ENCODE data around the gene CACNA1A.
"Not testable (repeated sequence)": the region's sequence is repeated elsewhere in the genome, so short reads cannot be mapped to it uniquely, and the experiment has no call there.

CACNA1A gene

DNA sequence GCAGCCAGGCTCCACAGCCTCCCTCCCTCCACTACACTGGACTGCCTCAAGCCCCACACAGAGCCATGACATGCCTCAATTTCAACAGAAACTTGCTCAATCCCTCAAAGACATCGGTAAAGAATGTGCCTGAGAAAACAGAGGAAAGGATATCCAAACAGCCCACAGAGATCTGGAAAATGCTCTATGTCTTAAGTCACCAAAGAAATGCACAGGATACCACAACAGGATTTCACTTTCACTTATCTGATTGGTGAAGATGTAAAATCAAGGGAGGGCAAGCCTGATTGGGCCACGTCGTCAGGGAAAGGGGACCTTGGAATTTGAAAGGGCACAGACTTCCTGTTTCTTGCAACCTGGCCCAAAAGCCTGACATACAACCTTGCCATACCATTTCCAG is 14.2 kb downstream of the CACNA1A start:
- no peak for DNase-seq

DNA sequence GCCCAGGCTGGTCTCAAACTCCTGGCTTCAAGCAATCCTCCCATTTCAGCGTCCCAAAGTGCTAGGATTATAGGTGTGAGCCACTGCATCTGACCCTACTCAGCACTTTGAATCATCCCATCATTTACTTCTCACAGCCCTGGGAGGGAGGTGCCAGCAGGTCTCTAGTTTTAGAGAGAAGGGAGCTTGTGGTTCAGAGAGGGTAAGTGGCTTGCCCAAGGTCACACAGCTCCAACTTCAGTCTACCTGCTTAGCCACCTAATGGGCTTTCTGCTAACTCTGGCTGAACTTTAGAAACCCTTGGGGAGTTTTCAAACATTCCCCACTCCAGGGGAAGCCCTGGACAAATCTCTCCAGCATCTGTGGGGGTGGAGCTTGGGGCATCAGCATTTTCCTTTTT is 18.3 kb downstream of the CACNA1A start:
- DNase-seq = no peak

- DNase-seq = no peak
Observed at GRCh38 chr19:13484166-13484565, 22.1 kb downstream of the CACNA1A start.

DNA sequence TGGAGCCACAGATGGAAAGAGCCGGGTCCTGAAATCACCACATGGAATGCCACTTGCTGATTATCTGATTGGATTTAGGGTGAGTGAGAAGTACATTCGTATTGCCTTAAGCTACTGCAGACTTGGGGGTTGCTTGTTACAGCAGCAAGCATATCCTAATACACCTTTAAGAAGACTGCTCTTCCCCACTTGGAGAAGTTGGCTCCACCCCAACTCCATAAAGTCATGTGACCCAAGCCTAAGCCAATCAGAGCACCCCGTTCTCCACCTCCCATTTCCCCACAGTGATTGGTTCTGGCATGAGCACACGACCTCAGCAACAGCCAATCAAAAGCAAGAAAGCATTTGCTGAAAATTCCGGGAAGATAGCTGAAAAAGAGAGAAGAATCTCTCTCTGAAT is 23.1 kb downstream of the CACNA1A start:
- DNase-seq = no peak

DNA sequence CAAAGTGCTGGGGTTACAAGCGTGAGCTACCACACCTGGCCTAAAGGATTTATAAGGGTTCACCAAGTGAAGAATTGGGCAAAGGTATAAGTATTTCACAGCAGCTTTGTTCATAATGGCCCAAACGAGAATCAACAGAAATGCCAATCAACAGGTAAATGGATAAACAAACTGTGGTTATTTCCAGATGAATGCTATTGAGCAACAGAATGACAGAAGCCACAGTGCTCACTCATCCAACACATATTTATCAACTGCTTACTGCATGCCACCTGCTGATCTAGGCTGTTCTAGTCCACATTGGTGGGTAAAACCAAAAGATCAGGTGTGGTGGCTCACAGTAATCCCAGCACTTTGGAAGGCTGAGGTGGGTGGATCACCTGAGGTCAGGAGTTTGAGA is 27.7 kb downstream of the CACNA1A start:
- DNase-seq = no peak

GRCh38 chr19:13476071-13476470 is 30.2 kb downstream of the CACNA1A start:
- DNase-seq = no peak

GRCh38 chr19:13475044-13475443 is 31.2 kb downstream of the CACNA1A start:
- DNase-seq = no peak

DNA sequence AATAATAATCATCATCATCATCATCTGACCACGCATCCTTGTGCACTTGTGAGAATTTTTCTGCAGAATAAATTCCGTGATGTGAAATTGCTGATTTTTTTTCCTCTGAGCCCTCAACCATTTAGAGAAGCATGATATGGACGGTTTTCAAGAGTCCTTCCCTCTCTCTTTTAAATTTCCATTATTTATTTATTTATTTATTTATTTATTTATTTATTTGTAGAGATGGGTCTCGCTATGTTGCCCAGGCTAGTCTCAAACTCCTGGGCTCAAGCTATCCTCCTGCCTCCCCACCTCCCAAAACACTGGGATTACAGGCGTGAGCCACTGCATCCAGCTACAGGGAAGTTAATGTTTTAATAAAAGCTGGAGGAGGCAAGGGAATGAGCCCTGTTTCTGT is 39.6 kb downstream of the CACNA1A start:
- no peak for DNase-seq

- DNase-seq = no peak
Observed at GRCh38 chr19:13463296-13463695, 43.0 kb downstream of the CACNA1A start.

DNA sequence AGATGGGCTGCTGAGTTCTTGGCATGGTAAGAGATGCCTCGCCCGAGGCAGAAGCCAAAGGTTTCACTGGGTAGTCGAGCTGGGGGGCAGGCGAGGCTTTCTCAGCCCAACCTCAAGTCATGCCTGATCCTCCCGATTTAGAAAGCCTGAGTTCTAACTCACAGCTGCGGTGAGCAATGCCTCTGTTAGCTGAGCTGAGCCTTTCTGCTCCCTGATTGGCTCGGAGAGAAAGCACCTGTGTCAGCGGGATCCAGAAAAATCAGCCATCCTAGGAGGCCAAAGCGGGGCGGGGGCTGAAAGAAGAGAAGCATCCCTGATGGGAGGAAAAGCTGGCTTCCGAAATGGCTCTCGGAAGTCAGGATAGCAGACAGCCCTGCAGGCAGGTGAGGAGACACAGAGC is 44.7 kb downstream of the CACNA1A start:
- no peak for DNase-seq

DNA sequence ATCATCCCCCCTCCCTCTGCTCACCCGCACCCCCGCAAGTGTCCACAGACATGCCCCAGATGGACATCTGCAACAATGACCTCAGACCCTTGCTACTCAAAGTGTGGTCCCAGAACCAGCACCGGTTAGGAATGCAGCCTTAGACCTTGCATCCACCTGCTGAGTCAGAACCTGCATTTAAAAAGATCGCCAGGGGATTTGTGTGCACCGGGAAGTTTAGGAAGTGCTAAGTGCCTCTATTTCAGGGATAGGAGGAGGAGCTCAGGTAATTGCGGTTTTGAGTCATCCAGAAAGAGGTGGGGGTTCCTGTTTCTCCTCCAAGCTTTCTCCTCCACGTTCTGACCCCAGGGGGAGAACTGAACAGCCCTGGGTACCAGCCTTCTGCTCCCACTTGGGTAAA is 46.2 kb downstream of the CACNA1A start:
- DNase-seq = no peak

GRCh38 chr19:13459351-13459750 is 46.9 kb downstream of the CACNA1A start:
- DNase-seq = no peak

- DNase-seq = no peak
Observed at GRCh38 chr19:13451434-13451995, 54.8 kb downstream of the CACNA1A start.

- DNase-seq = no peak
Observed at GRCh38 chr19:13447978-13448377, 58.3 kb downstream of the CACNA1A start.

DNA sequence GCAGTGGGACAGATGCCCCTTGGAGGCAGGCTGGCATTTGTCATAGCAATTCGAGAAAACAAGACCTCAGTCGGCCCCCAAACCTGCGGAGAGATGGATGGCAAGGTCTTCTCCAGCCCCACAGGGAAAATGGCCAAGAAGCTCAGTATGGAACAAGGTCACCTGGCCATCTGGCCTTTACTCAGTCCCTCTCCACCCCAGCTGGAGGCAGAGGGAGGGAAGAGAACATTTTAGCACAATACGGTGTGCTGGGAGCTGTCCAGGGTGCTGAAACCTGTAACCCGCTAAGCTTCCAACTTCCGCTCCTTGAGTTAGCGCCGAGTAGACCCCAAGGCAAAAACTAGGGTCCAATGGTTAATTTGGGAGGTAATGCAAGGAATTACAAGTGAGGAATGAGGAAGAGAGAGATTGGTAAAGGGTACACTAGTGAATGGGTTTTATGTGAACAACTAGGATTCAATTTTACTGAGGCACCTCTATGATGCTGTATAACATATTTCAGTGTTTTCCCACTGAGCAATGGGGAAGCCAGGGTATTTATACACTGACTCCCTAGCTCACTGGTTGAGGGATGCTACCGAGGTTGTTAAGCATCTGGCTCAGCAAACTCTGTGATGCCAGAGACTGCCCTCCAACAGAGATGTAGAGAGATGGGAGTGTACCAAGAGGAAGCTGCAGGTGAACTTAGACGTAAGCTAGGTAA is 64.3 kb downstream of the CACNA1A start:
- peak; percentile 39 for DNase-seq

GRCh38 chr19:13437919-13438618 is 68.2 kb downstream of the CACNA1A start:
- DNase-seq = no peak

- DNase-seq = no peak
Observed at GRCh38 chr19:13436352-13436751, 69.9 kb downstream of the CACNA1A start.

- peak; percentile 35 for DNase-seq
Observed at GRCh38 chr19:13430790-13431582, 75.3 kb downstream of the CACNA1A start.

- no peak for DNase-seq
Observed at GRCh38 chr19:13429563-13429962, 76.7 kb downstream of the CACNA1A start.

GRCh38 chr19:13428352-13428751 is 77.9 kb downstream of the CACNA1A start:
- DNase-seq = no peak

DNA sequence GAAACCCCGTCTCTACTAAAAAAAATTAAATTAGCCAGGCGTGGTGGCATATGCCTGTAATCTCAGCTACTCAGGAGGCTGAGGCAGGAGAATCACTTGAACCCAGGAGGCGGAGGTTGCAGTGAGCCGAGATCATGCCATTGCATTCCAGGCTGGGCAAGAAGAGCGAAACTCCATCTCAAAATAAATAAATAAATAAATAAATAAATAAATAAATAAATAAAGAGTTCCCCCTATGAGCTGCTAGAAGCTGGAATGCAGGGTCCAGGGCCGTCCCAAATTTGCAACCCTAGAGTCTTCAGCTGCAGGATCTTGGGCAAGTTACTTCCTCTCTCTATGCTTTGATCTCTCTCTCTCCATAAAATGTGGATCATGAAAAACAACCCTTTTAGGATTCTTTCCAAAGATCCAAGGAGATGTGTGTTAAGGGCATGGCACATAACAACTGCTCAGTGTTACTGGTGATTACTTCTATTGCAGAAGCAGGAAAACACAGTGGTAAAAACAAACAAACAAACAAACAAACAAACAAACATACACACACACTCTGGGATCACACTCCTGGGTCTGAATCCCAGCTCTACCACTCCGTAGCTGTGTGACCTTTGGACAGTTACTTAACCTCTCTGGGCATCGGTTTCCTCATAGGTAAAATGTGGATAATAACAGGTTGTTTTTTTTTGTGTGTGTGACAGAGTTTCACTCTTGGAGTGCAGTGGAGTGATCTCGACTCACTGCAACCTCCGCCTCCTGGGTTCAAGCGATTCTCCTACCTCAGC is 78.8 kb downstream of the CACNA1A start:
- DNase-seq = no peak

GRCh38 chr19:13425875-13426274 is 80.4 kb downstream of the CACNA1A start:
- not testable (repeated sequence) for DNase-seq

- no peak for DNase-seq
Observed at GRCh38 chr19:13425151-13425550, 81.1 kb downstream of the CACNA1A start.
